NCI-H748 (cell line): ENCODE results near the gene USP35.
"Not testable (repeated sequence)": the region's sequence is repeated elsewhere in the genome, so short reads cannot be mapped to it uniquely, and the experiment has no call there.

Experiments
- DNase-seq: peaks from one replicate; lab custom pipeline; 2025; ENCODE audit not compliant: unreplicated experiment; lab: John Stamatoyannopoulos, UW

The USP35 gene

GRCh38 chr11:78170413-78170812, 18.3 kb upstream of the USP35 start:
- no peak for DNase-seq

GRCh38 chr11:78170874-78171549, 17.7 kb upstream of the USP35 start:
- no peak for DNase-seq

GRCh38 chr11:78171951-78172350, 16.8 kb upstream of the USP35 start:
- DNase-seq: no peak

- not testable (repeated sequence) for DNase-seq
Observed at GRCh38 chr11:78175862-78176261, 12.9 kb upstream of the USP35 start.

DNA sequence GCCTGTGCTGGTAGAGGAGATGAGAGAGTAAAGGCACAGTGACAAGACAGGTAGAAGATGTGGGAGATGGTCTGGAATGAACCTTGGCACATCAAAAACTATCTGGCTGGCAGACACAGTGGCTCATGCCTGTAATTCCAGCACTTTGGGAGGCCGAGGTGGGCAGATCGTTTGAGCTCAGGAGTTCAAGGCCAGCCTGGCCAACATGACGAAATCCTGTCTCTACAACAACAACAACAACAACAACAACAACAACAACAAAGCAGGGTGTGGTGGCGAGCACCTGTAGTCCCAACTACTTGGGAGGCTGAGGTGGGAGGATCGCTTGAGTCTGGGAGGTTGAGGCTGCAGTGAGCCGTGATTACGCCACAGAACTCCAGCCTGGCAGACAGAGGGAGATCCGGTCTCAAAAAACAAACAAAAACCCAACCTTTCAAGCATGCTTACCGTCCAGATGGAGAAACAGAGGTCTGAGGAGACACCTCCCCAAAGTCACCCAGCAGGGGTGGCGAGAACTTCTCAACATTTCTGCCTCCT, 12.0 kb upstream of the USP35 start:
- DNase-seq: no peak

DNA sequence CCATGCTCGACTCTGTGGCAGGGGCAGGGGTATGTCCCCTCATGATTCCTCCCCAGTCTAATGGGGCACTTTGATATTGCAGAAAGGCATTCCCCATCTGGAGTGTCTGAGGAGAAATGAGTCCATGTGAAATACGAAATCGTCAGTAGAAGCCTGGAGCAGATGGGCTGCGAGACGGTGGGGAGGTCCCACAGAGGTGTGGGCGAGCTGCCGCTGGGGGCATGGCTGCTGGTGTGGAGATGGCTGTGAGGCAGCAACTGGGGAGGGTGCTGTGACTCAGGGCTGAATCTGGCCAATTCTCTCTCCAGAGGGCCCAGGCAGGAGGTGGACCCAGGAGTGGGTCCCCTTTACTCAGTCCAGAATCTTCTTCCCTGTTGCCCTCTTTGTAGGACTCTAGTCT, 11.5 kb upstream of the USP35 start:
- no peak for DNase-seq

DNA sequence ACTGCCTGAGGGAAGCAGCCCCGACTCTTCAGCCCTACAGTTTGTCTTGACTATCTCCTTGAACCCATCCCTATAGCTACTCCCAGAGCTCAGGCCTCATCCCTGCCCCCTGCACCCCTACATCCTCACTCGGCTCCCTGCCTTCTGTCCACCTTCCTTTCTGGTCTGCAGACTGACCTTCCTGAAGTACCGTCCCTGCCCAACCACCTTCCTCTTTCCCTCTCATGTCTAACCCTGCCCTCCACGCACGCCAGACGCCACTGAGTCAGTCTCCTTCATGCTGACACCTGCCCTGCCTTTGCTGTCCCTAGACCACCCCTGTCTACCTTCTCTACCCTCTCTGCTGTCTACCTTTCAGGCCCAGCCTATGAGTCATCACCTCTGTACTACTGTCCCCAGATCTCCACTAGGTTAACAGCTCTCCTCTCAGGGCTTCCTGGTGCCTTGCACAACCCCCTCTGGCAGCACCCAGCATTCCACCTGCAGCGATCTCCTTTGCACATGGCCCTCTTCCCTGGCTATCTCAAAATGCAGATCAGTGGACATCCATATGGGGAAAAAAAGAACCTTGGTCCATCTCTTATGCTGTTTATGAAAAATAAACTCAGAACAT, 9.2 kb upstream of the USP35 start:
- no peak for DNase-seq

- DNase-seq: no peak
Observed at GRCh38 chr11:78180751-78181150, 8.0 kb upstream of the USP35 start.

GRCh38 chr11:78181185-78181584, 7.5 kb upstream of the USP35 start:
- DNase-seq: no peak

DNA sequence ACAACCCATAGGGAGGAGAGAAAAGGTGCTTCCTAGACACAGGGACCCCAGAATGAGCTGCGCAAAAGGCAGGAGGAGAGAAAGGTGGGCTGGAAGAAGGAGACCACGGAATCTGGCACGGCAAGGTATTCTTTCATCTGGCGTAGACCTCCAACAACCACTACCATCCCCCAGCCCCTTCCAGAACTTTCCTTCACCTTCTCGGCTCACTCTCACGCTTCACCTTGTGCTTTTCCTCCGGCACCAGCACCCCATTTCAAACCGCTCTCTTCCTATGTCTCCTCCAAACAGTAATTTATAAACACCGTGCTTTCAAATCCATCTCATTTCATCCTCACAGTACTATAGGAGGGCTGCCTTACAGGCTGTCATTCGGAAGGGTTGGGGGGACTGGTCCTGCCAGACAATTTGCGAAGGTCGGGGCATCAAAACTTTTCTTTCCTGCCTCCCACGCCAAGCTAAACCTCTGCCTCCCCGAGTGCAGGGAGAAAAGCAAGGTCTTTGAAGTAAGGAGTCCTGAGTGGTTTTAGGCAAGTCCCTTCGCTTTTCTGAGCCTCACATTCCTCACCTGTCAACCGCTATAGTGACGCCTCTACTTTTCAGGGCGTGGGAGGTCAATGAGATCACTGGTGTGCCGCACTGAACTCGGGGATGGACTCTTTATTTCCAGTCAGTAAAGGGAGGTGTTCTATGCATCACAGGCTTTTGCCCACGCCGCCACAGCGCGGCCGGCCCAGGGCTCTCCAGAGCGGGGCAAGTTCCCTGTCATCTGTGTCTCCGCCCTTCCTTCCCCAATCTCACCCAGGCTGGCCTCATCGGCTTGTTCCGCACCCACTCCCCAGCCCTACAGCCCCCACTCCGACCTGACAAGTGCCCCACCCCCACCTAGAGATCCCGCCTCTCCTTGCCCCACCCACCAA, 1.1 kb upstream of the USP35 start:
- no peak for DNase-seq

- no peak for DNase-seq
Observed at GRCh38 chr11:78189174-78189724, 530 bp downstream of the USP35 start.

GRCh38 chr11:78189851-78190250, 1.1 kb downstream of the USP35 start:
- DNase-seq: no peak

- no peak for DNase-seq
Observed at GRCh38 chr11:78190374-78190773, 1.7 kb downstream of the USP35 start.

- DNase-seq: no peak
Observed at GRCh38 chr11:78190871-78191538, 2.3 kb downstream of the USP35 start.

DNA sequence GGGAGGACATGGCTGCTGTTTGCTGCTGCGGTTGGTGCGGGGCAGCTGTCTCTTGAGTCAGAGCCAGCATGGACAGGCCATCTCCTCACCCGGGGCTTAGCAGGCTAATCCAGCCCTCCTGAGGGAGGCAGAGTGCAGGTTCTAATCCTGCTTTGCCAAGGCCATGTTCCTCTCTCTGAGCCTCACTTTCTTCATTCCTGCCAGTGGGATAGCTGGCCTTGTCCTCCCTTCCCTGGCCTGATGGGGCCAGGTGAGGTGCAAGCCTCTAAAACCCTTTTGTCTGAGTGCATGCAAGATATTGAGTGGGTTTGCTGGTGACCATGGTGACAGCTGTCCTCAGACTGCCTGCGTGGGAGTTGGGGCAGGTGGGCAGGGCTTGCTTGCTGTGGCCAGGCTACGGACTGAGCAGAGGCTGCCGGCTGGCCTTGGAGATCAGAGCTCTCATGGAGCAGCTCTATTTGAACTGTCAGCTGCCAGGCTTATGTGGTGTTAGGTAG, 3.6 kb downstream of the USP35 start:
- DNase-seq: peak; percentile 3

DNA sequence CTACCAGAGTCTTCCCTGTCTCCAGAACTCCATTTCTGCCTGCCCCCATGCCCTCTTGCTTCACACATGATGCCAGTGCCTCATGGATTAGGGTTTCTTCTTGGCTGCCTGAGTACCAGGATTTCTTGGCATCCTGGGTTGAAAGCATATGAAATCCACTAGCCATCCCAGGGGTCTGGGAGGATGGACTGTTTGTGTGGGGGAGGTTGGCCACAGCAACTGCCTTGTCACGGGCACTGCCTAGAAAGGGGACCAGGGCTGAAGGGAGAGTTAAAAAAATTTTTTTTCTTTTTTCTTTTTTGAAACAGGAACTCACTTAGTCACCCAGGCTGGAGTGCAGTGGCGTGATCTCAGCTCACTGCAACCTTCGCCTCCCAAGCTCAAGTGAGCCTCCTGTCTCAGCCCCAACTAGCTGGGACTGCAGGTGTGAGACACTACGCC, 4.2 kb downstream of the USP35 start:
- no peak for DNase-seq

GRCh38 chr11:78193806-78194205, 5.1 kb downstream of the USP35 start:
- no peak for DNase-seq

GRCh38 chr11:78194490-78194889, 5.8 kb downstream of the USP35 start:
- DNase-seq: no peak

- DNase-seq: no peak
Observed at GRCh38 chr11:78195917-78196560, 7.3 kb downstream of the USP35 start.

DNA sequence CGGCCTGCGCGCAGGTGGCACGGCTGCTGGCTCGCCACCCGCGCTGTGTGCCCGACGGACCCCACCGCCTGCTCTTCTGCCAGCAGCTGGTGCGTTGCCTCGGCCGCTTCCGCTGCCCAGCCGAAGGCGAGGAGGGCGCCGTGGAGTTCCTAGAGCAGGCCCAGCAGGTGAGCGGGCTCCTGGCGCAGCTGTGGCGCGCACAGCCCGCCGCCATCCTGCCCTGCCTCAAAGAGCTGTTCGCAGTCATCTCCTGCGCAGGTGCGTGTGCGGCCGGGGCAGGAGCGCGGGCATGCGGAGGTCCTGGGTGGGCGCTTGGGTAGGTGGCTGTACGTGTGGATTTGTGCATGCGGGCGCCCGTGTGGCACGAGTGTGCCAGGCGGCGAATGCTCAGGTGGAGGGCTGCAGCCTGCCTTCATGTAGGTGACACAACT, 8.0 kb downstream of the USP35 start:
- no peak for DNase-seq
